Cardiac fibroblast (primary cell): ENCODE measurements around the gene STPG2.

Experiments
- DNase-seq, 2 donors: peaks; one replicate each; pipeline versions ENCODE4 v3.0.0 to v3.0.0-alpha.2; 2010; ENCODE audit warnings: low read depth in 2 of 2
- H3K4me3 ChIP-seq, 2 donors: replicated peaks in 1 of 2; 1 replicate in 1 of 2; 2 replicates in 1 of 2; pipeline ENCODE4 v1.5.1; 2011; ENCODE audit warnings: low read depth in 2 of 2, low read length in 2 of 2, mild to moderate bottlenecking in 2 of 2, moderate library complexity in 1 of 2
- CTCF ChIP-seq: IDR thresholded peaks from one replicate; pipeline ENCODE4 v1.5.1; 2011; ENCODE audit warnings: low read depth, mild to moderate bottlenecking, low read length, inconsistent platforms

Gene STPG2

GRCh38 chr4:97530676-97531075, 612.6 kb downstream of the STPG2 start:
- DNase-seq = no peak
- no peak for TF ChIP-seq CTCF
- no peak overlapping the region for H3K4me3 ChIP-seq

GRCh38 chr4:97525236-97525635, 618.0 kb downstream of the STPG2 start:
- no peak overlapping the region for H3K4me3 ChIP-seq
- no peak for TF ChIP-seq CTCF
- peak in 1 of 2 donors; percentile 69 for DNase-seq

GRCh38 chr4:97517939-97518338, 625.3 kb downstream of the STPG2 start:
- no peak for DNase-seq
- TF ChIP-seq CTCF = no peak
- H3K4me3 ChIP-seq = no peak overlapping the region

GRCh38 chr4:97513917-97514316, 629.4 kb downstream of the STPG2 start:
- no peak overlapping the region for H3K4me3 ChIP-seq
- DNase-seq = no peak
- TF ChIP-seq CTCF = no peak
